Daoy (cell line): Measurements from ENCODE around the gene CBX2. TPM values are rescaled to one million over a fixed set of nuclear protein-coding genes. Genes with fewer than 3 reads are reported as not detected.
"Not testable (repeated sequence)": the region's sequence is repeated elsewhere in the genome, so short reads cannot be mapped to it uniquely, and the experiment has no call there.

Experiments used
- DNase-seq: peaks from one replicate; pipeline ENCODE4 v3.0.0-alpha.2; 2015; ENCODE audit warnings: low read depth
- total RNA-seq: library from RNA; depleted of rRNA; stranded (reverse); fragments of >200 nt; shearing (Covaris generic); gene quantifications from 2 replicates; pipeline ENCODE4 v1.2.3, GENCODE V29; 2014

The CBX2 gene
- total RNA-seq, 1 experiment from 2014 or later: 18.3 TPM

DNA sequence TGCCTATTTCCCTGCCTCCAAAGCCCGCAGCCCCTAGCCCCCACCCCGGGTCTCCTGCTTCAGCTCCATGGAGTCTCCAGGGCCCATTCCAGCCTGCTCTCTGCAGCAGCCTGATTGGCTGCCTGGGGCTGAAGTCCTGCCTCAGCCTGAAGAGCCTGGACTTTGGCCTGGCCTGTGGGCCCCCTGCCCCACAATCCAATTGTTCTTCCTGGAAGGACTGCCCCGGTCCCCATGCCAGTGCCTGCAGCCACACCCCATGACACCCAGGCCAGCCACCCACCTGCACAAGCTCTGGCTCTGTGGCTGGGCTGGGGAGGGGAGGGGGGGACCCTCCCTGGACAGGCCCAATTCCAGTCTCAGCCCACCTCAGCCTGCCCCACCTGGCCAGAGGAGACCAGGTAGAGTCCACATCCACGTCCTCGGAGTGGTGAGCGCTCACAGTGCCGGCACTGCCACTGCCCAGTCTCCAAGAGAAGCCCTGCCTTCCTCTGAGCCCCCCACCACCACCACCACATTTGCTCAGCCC, 34.9 kb upstream of the CBX2 start:
- no peak for DNase-seq

DNA sequence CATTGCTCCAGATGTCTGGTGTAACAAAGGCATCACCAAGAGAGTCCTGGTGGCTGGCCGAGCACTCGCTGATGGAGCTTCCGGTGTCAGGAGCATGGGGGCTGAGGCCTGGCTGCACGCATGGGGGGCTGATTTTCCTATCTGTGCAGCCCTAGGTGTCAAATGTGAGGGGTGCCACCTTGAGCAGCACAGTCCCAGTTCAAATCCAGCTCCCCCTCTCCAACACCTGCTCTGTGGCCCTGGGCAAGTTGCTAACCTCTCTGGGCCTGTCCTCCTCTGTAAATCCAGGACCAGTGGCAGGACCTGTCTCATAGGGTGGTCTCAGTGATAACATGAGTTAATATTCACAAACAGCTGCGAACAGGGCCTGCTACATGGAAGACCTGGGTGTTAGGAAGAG, 34.3 kb upstream of the CBX2 start:
- DNase-seq: no peak

DNA sequence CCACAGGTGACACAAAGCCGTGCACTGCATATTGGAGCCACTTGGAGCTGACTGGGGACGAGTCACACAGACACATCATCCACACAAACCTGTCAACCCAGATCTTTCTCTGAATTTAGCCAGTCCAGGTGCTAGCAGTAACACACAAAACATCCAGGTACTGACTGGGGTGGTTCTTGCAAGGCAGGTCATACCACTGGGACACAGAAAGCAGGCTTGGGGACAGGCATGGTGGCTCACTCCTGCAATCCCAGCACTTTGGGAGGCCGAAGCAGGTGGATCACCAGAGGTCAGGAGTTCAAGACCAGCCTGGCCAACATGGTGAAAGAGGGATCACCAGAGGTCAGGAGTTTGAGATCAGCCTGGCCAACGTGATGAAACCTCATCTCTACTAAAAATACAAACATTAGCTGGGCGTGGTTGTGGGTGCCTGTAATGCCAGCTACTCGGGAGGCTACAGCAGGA, 32.3 kb upstream of the CBX2 start:
- DNase-seq: no peak

GRCh38 chr17:79746889-79747507, 30.9 kb upstream of the CBX2 start:
- DNase-seq: no peak

GRCh38 chr17:79747508-79748294, 30.2 kb upstream of the CBX2 start:
- no peak for DNase-seq

DNA sequence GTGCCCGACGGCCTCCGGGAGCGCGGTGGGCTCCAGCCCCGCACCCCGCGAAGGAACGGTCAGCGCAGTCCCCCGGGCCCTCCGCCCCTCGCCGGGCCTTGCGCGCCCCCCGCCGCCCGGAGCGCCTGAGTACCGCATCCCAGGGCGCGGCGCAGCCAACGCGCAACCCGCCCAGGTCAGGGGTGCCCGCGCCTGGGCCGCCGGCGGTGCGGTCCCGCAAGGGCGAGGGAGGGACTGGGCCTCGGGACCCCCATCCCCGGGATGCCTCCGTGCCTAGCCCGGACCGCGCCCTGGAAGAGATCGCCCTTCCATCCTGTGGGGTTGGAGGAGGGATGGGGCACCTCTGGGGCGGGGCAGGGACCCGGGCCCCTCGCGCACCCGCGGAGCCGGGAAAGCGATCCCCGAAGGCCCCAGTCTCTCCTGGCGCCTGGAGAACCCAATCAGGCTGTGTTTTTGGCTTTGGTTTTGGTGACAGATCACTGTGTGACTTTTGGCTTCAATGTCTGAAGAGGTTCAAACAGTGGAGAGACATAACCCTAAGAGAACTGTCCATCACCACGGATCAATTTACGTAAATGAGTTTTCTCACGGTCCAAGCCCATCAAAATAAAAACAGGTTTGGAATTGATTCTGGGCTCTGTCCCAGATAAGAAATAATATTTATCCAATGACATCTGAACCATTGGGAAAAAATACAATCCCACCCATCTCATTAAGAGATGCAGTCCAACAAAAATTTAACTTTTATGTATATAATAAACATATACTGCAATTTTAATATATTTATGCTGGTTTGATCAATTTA, 29.5 kb upstream of the CBX2 start:
- DNase-seq: no peak

DNA sequence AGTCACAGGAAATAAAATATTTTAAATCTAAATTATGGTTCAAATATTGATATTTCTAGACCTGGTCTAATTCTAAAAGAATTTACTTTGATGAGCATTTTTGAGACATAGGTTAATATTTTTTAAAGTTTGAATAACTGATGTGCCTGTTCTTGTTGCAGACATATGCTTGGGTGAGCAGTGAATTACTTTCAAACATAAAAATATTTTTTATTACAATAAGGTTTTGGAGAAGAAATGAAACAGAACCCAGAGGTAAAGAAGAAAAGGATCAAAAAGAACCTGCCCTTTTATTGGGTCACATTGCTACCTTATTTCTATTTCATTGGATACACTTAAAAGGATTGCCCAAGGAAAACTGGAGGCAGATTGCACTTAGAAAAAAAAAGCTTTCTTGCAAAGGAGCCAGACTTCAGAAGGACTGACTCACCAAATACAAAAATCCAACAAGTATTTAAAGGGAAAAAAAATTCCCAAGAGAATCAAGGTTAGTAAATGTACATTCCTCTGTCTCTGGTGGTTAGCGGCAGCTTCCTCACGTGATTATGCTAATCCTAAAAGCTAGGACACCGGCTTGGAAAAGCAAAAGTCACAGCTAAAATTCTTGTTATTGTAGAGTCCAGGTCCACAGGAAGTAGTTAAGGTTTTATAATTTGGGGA, 28.7 kb upstream of the CBX2 start:
- DNase-seq: peak; percentile 59

DNA sequence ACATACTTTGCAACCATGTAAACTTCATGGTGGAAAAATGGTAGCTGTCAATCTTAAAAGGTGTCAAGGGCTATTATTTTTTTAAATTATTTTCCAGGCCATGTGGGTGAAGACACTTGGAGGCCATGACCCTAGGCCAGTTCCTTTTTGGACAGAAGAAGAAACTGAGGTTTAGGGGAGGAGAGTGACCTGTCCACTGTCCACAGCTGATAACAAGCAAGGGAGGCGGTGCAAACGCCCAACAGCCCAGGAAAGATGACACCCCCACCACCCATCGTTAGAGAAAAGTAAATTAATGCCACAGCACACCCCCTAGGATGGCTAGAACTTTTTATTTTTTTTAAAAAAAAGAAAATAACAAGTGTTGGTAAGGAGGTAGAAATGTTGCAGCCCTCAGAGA, 28.0 kb upstream of the CBX2 start:
- no peak for DNase-seq

GRCh38 chr17:79750650-79751545, 27.1 kb upstream of the CBX2 start:
- DNase-seq: no peak

- no peak for DNase-seq
Measured at GRCh38 chr17:79752175-79752574, 25.8 kb upstream of the CBX2 start.

- DNase-seq: no peak
Measured at GRCh38 chr17:79754370-79754769, 23.6 kb upstream of the CBX2 start.

GRCh38 chr17:79754903-79755302, 23.0 kb upstream of the CBX2 start:
- not testable (repeated sequence) for DNase-seq

- no peak for DNase-seq
Measured at GRCh38 chr17:79755591-79755990, 22.4 kb upstream of the CBX2 start.

DNA sequence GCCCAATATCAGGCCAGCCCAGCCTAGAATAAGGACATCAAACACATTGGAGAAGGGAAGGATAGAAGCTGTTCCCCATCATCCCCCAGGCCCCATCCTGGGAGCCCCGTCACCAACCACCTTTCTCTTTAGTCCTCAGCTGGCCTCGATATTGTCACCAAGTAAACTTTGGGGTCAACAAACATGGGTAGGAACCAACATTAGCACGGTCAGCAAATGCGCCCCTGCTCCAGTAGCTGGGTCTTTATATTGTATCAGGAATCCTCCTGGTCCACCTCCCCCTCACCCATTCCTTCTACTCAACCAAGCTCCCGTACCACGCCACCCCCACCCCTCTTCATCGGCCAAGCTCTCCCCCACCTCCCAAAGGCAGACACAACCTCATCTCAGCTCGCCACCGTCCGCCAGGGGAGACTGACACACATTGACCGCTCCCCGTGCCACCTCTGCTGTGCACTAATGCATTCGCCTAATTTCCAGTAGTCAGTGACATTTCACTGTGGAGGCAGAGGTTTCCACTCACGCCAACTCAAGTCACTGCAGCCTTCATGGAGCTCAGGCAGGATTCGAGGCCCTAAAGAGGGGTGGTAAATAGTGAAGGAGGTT, 20.7 kb upstream of the CBX2 start:
- no peak for DNase-seq

- no peak for DNase-seq
Measured at GRCh38 chr17:79758271-79758670, 19.7 kb upstream of the CBX2 start.

DNA sequence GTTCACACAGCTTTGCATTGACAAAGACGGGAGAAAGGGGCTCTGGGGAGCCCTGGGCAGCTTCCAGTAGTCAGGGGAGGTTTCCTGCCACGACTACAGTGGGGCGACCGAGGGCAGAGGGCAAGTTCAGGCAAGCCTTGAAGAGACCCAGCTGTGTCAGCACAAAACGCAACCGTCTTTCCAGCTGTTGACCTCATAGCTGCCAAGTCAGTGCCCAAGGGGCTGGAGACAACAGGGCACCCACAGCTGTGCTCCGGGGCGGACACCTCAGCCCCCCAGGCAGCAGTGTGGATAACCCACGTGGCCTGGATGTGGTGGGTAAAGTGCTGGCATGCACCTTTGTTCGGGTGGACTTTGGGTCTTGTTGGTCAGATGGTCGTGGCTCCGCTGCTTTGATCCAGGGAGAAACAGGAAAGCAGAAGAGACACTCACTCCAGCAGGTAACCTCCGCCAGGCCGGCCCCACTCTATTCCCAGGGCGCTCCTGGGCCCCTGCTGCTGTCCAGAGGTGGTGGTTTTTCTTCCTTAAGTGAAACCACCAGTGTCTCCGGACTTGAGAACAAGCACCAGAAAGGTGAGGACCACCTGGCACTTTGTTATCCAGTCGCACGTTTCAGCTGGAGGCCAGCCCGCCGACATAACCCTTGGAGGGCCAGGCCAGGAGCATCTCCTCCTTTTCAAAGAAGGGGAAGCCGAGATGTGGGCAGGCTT, 17.6 kb upstream of the CBX2 start:
- DNase-seq: no peak

GRCh38 chr17:79761894-79762589, 15.9 kb upstream of the CBX2 start:
- no peak for DNase-seq

DNA sequence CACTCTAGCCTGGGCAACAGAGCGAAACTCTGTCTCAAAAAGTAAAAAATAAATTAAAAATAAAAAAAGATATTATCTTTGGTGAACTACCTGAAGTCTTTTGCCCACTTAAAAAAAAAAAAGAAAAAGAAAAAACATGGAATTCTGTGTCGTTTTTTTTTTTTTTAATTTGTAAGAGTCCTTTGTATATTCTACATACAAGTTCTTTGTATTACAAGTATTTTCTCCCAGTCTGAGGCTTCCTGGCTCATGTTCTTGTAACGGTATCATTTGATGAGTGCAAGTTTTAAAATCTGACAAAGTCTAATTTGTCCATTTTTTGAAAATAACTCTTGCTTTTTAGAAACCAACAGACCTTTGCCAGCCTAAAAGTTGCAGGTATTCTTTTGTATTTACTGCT, 12.2 kb upstream of the CBX2 start:
- DNase-seq: no peak
